HG03175 (cell line): ENCODE results near the gene NDUFS4.
"Not testable (repeated sequence)": the region's sequence is repeated elsewhere in the genome, so short reads cannot be mapped to it uniquely, and the experiment has no call there.

Source experiments
- ATAC-seq: cut with Tn5 transposase; IDR thresholded peaks from one replicate; pipeline ENCODE4 v1.9.1; 2021; ENCODE audit warnings: mild to moderate bottlenecking, moderate library complexity; ENCODE audit not compliant: unreplicated experiment

Gene NDUFS4

DNA sequence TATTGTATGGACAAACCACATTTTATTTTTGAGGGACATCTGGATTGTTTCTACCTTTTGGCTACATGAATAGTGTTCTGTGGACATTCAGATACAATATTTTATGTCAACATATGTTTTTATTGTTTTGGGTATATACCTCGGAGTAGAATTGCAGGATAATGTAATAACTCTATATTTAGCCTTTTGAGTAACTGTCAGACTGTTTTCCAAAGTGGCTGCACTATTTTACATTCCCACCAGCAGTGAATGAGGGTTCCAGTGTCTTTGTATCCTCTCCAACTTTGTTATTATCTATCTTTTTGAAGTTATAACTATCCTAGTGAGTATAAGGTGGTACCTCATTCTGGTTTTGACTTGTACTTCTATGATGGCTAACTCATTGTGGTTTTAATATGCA lies 11.0 kb downstream of the NDUFS4 start:
- no peak for ATAC-seq

DNA sequence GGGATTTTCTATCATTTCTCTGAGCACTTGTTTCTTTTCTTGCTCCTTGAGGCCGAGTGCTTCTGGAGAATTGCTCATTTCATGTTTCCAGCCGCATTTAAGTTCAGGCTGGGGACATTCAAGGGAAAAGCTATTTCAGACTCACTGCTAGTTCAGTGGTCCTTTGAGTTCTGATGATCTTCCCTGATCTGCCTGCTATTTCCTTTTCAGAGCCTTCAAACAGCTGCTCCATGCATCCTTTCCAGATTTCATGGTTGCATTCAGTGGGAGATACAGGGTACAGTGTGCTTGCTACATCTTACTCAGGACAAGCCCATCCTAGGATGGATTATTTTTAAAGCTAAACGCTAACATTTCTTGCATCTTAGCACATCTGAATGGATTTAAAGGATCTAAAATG lies 14.7 kb downstream of the NDUFS4 start:
- ATAC-seq = no peak

DNA sequence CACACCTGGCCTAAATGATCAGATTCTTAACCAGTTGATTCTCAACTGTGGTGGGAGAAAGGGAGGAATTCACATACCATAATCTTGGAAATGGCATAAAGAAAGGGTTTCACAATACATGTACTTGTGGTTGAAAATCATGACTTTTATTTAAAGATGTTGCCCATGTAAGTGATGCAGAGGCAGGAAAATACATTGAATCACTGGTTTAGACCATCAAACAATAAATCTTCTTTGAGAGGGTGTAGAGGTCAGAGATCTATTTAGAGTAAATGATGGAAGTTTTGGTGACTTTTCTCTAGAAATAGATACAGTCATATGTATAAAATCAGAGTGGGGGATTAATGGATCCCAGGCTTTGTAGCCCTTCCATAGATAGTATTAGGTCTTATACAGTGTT lies 15.4 kb downstream of the NDUFS4 start:
- ATAC-seq = no peak

DNA sequence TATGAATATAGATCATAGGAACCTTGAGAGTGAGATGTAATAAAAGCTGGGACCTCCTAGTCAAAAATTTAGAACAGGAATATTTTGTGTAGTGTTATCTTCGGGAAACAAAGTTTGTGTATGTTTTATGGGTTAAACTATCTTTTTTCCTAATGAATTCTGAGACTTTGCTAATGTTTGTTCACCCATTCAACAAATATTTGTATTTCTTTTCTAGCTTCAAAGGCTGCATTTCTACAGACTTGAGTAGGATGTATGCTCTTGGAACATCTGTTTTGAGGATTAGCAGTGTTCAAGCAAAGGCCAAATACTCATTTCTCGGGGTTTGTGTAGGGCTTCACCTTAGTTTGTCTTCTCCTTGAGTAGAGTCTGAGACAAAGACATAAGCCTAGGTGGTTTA lies 16.2 kb downstream of the NDUFS4 start:
- ATAC-seq = no peak

DNA sequence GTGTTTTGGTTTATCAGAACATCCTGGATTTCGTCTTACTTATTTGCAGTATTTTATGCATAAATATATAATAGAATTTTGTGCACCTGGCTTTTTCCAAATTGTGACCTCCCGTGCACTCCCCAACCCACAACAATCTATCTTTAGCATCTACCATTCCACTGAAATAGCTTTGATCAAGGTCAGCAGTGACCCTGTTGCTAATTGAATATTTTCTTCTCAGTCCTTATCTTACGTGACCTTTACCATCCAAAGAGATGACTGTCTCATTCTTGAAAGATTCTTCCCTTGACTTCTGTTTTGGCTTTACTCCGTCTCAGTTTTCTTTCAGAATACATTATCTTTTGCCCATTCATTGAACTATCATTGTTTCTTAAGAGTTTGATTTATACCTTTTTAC lies 18.4 kb downstream of the NDUFS4 start:
- no peak for ATAC-seq

DNA sequence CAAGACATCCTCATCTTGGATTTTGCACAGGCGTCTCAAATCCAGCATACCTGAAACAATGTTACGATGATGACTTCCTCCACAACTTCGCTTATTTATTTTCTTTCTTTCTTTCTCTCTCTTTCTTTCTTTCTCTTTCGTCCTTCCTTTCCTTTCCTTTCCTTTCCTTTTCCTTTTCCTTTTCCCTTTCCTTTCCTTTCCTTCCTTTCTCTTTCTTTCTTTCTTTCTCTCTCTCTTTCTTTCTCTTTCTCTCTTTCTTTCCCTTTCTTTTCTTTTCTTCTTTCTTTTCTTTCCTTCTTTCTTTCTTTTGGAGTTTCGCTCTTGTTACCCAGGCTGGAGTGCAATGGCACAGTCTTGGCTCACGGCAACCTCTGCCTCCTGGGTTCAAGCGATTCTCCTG lies 20.1 kb downstream of the NDUFS4 start:
- no peak for ATAC-seq

DNA sequence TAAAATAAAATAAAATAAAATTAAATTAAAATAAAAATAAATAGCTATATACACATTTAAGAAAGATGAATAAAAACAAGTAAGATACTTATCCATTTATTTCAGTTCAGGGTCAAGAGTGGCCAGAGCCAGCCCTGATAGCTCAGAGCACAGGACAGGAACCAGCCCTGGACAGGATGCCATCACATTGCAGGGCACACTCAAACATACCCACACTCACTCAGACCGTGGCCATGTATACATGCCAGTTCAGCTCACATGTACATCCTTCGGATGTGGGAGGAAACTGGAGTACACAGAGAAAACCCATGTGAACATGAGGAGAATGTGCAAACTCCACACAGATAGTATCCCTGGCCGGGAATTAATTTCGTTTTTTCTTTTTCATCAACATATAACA lies 21.8 kb downstream of the NDUFS4 start:
- ATAC-seq = no peak

DNA sequence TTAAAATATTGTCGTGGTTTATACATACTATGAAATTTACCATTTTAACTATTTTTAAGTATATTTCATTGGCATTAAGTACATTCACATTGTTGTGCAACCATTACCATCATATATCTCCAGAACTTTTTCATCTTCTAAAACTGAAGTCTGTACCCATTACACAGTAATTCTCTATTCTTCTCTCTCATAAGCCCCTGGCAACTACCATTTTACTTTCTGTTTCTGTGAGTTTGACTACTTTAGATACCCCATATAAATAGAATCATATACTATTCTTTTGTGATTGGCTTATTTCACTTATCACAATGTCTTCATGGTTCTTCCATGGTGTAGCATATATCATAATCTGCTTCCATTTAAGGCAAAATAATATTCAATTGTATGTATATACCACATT lies 30.3 kb downstream of the NDUFS4 start:
- no peak for ATAC-seq

DNA sequence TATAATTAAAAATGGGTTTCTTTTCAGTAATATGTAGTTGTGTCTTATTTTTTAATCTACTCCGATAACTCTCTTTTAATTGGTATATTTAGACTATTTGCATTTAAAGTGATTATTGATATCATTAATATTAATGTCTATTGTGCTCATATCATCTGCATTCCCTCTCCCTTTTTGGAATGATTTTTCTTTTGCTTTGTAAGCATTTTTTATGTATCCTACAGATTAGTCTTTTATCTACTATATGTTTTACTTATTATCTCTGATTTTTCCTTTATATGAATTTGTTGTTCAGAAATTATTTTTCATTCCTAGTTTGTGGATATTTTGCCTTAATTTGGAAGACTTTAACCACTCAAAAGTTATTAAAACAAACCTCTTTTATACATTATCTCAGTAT lies 34.0 kb downstream of the NDUFS4 start:
- ATAC-seq = no peak

DNA sequence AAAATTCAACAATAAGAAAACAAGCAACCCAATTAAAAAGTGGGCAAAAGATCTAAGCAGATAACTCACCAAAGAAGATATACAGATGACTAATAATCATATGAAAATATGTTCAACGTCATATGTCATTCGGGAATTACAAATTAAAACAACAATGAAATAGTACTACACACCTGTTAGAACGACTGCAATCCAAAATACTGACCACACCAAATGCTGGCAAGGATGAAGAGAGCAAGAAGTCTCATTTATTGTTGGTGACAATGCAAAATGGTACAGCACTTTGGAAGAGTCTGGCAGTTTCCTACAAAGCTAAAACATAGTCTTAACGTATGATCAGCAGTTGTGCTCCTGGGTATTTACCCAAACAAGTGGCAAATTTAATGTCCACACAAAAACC lies 37.5 kb downstream of the NDUFS4 start:
- ATAC-seq = no peak

DNA sequence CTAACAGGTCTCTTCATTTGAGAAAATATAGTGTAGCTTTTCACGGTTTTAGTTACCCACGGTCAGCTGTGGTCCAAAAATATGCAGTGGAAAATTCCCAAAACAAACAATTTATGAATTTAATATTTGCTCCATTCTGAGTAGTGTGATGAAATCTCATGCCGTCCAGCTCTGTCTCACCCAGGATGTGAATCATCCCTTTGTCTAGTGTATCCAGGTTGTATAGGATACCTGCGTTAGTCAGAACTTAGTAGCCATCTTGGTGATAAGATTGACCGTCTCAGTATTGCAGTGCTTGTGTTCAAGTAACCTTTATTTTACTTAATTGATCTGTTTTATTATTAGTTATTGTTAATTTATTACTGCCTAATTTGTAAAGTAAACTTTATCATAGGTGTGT lies 41.1 kb downstream of the NDUFS4 start:
- no peak for ATAC-seq

DNA sequence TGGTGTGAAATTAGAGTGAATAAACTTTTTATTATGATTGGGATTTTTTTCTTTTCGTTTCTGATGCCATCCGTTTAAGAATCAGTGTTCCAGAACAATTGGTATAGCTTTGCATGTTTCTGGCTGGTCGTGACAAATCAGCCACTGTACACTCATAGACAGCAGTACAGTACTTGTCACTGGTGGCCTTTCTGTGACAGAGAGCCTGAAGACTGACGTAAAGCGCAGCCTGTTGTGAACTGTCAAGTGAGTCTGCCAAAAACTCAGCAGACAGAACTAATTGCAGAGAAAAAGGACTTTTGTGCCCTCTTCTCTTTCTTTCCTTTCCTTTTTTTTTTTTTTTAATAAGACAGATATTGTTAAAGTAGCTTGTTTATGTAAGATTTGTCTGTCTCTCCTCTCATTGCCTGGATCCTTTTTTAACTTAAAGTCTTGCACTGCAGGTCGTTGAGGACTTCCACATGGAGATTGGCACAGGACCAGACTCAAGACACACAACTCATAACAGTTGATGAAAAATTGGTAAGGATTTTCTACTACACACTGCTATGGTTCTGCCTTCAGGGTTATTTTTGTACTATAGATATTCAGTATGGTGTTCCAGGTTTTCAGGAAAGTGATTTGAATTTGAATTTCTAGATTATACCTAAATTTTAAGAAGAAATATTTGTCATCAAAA lies 42.7 kb downstream of the NDUFS4 start:
- ATAC-seq = no peak

DNA sequence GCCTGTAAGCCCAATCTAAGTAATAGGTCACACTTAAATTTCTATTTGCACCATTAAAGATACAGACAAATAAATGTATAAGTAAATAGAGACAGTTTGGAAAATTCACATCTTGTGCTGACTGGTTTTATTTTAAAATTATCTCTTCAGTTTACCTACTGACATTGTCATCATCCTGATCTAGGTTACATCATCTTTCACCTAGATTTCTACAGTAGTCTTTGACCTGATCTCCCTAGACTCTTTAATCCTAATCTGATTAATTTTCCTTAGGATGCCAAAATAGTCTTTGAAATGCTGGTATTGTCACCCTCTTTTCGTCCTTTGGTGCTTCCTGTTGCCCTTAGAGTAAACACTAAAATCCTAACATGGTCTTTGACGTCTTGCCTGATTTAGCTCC lies 43.9 kb downstream of the NDUFS4 start:
- no peak for ATAC-seq

DNA sequence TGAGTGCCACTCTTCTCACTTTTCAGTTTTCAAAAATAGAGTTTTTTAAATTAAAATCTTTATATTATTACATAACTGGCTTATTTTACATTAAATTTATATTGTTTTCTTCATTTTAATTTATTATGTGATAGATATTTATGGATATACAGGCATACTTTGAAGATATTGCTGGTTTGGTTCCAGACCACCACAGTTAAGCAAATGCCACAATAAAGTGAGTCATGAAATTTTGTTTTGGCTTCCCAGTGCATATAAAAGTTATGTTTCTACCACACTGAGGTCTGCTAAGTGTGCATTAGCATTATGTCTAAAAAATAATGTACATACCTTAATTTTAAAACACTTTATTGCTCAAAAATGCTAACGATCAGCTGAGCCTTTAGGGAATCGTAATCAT lies 47.4 kb downstream of the NDUFS4 start:
- ATAC-seq = no peak

DNA sequence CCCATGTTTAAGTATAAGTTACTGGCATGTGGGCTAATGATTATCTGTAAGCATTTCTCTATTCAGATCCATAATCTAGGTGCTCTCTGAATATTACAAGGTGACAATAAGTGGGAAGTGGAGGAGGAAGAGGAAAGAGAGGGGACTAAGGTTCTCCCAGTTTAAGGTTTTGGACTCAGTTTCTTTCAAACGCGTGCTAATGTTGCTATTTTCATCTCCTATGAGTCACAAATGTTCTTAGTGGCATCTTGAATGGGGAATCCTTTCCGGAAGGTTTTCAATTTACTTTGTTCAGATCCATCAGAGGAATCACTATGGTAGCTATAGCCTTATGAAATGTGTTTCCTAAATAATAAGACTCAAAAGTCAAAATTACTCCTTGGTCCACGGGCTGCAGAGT lies 48.5 kb downstream of the NDUFS4 start:
- not testable (repeated sequence) for ATAC-seq

DNA sequence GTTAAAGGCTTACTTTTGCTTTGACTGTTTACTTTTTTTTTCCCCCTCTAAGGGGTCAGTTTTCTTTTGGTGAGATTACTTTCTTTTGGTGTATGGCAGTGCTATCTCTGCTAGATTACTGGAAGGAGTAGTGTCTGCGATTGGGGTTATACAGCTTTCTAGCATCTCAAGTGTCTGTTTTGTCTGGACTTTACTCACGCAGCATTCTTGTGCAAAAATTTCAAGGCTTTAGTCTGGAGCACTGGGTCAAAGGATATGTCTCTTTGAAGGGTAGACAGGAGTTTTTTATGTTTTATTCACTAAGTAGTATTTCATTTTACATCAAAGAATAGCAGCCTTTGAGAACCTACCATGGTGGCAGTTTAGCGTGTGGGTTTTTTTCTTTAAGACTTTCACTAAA lies 52.6 kb downstream of the NDUFS4 start:
- no peak for ATAC-seq

DNA sequence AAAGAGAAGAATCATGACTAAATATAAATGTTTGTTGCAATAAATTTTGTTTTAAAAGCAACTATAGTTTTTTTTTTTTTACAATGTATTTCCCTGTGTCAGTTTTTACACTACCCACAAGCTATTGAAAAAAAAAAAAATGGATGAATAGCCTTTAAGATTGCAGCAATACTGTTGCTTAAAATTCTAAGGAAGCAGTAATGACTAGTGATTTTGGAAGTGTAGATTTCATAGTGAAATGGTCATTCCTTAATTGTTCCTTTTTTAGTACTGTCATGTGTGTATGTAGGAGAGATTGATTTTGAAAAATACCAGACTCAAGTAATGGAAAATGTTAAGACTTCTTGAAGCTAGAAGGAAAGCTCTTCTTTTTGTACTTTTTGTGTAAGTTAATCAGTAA lies 53.1 kb downstream of the NDUFS4 start:
- no peak for ATAC-seq

DNA sequence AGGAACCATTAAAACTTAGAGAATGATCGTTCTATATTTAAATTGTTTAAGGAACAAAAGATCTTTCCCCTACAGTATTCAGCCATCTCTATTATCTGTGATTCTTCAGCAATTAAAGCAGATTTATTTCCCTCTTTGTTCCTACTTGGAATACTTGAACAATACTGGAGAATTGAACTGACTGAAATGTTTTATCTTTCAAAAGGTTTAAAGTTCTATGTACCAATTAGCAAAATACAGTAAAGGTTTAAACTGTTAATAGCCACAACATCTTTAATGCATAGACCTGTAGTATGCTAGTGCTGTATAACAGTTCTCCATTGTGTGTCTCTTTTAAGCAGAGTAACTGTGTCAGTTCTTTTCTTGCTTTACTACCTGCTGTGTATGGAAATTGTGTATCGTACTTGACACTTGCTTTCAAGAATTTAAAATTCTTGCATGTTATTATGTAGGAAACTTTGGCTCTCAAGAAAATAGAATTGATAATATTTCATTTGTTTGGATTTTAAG lies 54.0 kb downstream of the NDUFS4 start:
- ATAC-seq = no peak

DNA sequence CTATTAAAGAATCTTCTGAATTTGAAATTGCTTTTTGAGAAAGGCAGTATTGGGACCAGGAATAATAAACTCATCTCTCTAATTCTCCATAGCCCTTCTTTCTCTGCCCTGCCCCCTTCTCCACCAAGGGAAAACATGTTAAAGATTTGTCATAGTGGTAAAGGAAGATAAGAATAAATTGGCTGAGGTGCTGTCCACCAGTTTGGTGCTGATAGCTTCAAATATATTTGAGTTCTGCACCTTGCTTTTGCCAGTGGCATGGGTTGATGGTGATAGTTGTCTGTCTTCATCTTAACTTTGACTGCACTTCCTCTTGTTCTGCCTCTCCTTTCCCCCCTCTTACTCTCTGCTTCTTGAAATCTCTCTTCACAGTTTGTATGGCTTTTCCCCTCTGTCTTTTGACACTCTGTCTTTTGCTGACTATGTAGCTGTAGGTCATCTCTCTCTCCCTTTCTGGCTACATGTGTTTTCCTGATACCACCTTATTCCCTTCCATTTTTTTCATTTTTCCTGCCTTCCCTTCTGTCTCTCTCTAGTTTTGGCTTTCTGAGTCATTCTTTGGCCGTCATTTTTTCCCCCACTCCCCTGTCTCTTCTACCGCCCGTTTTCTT lies 56.6 kb downstream of the NDUFS4 start:
- ATAC-seq = no peak

DNA sequence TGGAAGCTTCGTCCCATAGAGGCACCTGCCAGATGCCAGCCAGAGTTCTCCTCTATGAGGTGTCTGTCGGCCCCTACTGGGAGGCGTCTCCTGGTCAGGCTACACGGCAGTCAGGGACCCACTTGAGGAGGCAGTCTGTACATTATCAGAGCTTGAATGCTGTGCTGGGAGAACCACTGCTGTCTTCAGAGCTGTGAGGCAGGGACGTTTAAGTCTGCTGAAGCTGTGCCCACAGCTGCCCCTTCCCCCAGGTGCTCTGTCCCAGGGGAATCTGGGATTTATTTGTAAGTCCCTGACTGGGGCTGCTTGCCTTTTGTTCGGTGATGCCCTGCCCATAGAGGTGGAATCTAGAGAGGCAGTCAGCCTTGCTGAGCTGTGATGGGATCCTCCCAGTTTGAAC lies 70.8 kb downstream of the NDUFS4 start:
- ATAC-seq = no peak

DNA sequence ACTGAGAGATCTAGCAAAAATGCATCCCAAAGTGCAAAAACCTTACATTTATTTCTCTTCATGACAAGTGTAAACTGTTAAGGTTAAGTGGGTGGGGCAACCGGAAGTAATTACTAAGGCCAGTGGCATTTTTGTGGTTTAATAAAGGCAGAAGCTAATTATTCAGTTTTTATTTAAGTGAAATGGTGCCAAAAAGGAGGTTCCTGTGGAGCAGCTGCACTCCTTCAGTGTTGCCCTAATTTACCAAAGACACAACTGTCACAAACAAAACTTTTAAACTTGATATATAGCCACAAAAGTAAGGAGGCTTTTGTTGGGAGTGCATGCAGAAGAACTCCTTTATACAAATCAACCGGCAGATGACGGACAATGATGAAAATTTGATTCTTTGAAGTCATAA lies 81.6 kb downstream of the NDUFS4 start:
- ATAC-seq = no peak

DNA sequence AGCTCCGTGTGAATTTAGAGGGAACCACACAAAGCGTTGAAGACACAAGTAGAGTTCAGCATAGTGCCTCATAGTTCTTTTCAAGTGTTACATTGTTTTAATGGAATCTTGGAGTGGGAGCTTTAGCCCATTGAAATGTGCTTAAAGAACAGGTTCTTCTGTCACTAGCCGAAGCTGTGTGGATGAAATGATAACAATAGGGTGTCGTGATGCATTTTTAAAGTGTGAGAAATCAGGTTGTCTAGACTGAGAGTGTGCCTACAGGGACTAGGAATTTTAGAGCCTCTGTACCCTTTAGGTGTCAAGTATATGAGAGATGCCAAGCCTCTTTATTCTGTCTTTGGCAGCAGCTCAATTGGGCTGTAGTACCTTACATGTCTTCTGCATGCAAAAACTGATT lies 83.0 kb downstream of the NDUFS4 start:
- no peak for ATAC-seq

DNA sequence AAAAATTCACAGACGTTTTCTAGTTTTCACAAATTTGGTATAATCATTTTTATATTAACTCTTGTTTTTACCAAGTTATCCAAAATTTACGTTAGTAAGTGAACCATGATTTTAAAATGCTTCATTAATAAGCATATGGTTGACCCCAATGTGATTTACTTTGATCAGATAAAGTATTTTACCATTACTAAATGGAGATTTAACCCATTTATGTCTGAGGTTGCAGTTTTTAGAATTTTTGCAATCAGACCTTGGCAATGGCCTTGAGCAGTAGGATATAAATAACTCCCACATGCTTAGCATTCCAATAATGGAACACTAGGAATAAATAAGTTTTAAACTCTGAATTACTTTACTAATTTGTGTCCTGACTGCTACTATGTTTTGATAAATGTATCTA lies 84.6 kb downstream of the NDUFS4 start:
- ATAC-seq = no peak
